Loucy (cell line): Measurements from ENCODE around the gene SLC22A15.

Source experiments
- H2AFZ ChIP-seq: fragments of 200-600 bp; sonication (generic); 2 replicates; pipeline ENCODE4 v1.6.0; 2016; ENCODE audit warnings: antibody characterized with exemption, mild to moderate bottlenecking, low read length, moderate library complexity
- H3F3A ChIP-seq: fragments of 200-600 bp; 2 replicates; pipeline ENCODE4 v1.6.0; 2016; ENCODE audit warnings: antibody characterized with exemption, low read depth, mild to moderate bottlenecking
- H3K27me3 ChIP-seq: fragments of 200-600 bp; sonication (generic); 2 replicates; pipeline ENCODE4 v1.6.1; 2014; ENCODE audit warnings: low read length, mild to moderate bottlenecking; ENCODE audit not compliant: insufficient read depth, poor library complexity, severe bottlenecking
- H3K36me3 ChIP-seq: fragments of 200-600 bp; sonication (generic); 2 replicates; pipeline ENCODE4 v1.6.1; 2016; ENCODE audit warnings: low read length; ENCODE audit not compliant: insufficient read depth
- H3K4me1 ChIP-seq: fragments of 200-600 bp; sonication (generic); 2 replicates; pipeline ENCODE4 v1.5.1; 2014; ENCODE audit warnings: low read length, mild to moderate bottlenecking; ENCODE audit not compliant: insufficient read depth, poor library complexity, severe bottlenecking
- H3K4me2 ChIP-seq: fragments of 200-600 bp; sonication (generic); 2 replicates; pipeline ENCODE4 v1.6.0; 2014; ENCODE audit warnings: antibody characterized with exemption, low read length, low read depth, mild to moderate bottlenecking; ENCODE audit not compliant: poor library complexity, severe bottlenecking
- H3K4me3 ChIP-seq: fragments of 200-600 bp; sonication (generic); 2 replicates; pipeline ENCODE4 v1.5.1; 2014; ENCODE audit warnings: low read length, mild to moderate bottlenecking, mixed read lengths; ENCODE audit not compliant: poor library complexity, severe bottlenecking
- H3K79me2 ChIP-seq: fragments of 200-600 bp; sonication (generic); 2 replicates; pipeline ENCODE4 v1.6.1; 2014; ENCODE audit warnings: low read length; ENCODE audit not compliant: insufficient read depth
- H3K9ac ChIP-seq: fragments of 200-600 bp; sonication (generic); 2 replicates; pipeline ENCODE4 v1.6.0; 2014; ENCODE audit warnings: mild to moderate bottlenecking, low read depth, low read length, moderate library complexity; ENCODE audit not compliant: poor library complexity, severe bottlenecking
- H3K9me2 ChIP-seq: fragments of 200-600 bp; sonication (generic); replicated peaks from 2 replicates; pipeline ENCODE4 v1.6.1; 2016; ENCODE audit warnings: low read depth, low read length, mixed read lengths
- H3K9me3 ChIP-seq: fragments of 200-600 bp; sonication (generic); 2 replicates; pipeline ENCODE4 v1.6.1; 2014; ENCODE audit warnings: mild to moderate bottlenecking, antibody characterized with exemption, low read length, low read depth; ENCODE audit not compliant: insufficient read depth
- H4K20me1 ChIP-seq: fragments of 200-600 bp; sonication (generic); 2 replicates; pipeline ENCODE4 v1.6.0; 2014; ENCODE audit warnings: antibody characterized with exemption, low read length, mild to moderate bottlenecking; ENCODE audit not compliant: insufficient read depth, poor library complexity, severe bottlenecking
- EZH2phosphoT487 ChIP-seq: fragments of 200-600 bp; IDR thresholded peaks from 2 replicates; pipeline ENCODE4 v1.6.1; 2018; ENCODE audit warnings: antibody characterized with exemption, mild to moderate bottlenecking, moderate library complexity, borderline replicate concordance
- TF ChIP-seq, protein P1 (sequence below): fragments of 200-600 bp; sonication (generic); conservative IDR thresholded peaks from 2 replicates; pipeline ENCODE4 v1.5.1; 2014; ENCODE audit warnings: mild to moderate bottlenecking, antibody characterized with exemption, low read length

The SLC22A15 gene

GRCh38 chr1:115951560-115951959, 24.8 kb upstream of the SLC22A15 start:
- H4K20me1 ChIP-seq: no peaks in the 10 kb centered on the region
- H3K79me2 ChIP-seq: no peaks in the 10 kb centered on the region
- H3K9me3 ChIP-seq: no peaks in the 10 kb centered on the region
- no peak overlapping the region for H3K9ac ChIP-seq
- H3F3A ChIP-seq: no peaks in the 10 kb centered on the region
- TF ChIP-seq, protein P1, sequence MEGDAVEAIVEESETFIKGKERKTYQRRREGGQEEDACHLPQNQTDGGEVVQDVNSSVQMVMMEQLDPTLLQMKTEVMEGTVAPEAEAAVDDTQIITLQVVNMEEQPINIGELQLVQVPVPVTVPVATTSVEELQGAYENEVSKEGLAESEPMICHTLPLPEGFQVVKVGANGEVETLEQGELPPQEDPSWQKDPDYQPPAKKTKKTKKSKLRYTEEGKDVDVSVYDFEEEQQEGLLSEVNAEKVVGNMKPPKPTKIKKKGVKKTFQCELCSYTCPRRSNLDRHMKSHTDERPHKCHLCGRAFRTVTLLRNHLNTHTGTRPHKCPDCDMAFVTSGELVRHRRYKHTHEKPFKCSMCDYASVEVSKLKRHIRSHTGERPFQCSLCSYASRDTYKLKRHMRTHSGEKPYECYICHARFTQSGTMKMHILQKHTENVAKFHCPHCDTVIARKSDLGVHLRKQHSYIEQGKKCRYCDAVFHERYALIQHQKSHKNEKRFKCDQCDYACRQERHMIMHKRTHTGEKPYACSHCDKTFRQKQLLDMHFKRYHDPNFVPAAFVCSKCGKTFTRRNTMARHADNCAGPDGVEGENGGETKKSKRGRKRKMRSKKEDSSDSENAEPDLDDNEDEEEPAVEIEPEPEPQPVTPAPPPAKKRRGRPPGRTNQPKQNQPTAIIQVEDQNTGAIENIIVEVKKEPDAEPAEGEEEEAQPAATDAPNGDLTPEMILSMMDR: no peak
- TF ChIP-seq EZH2phosphoT487: no peak
- H3K9me2 ChIP-seq: no peaks in the 10 kb centered on the region
- H2AFZ ChIP-seq: peak overlapping the region; percentile 97
- H3K4me2 ChIP-seq: no peak overlapping the region
- H3K4me1 ChIP-seq: peaks cover 23% of the 10 kb centered on the region
- no peak overlapping the region for H3K4me3 ChIP-seq
- H3K27me3 ChIP-seq: no peaks in the 10 kb centered on the region
- no peaks in the 10 kb centered on the region for H3K36me3 ChIP-seq

- peak overlapping the region; percentile 53 for H3K4me2 ChIP-seq
- no peaks in the 10 kb centered on the region for H4K20me1 ChIP-seq
- H3K9me2 ChIP-seq: no peaks in the 10 kb centered on the region
- H3K36me3 ChIP-seq: no peaks in the 10 kb centered on the region
- no peak for TF ChIP-seq EZH2phosphoT487
- TF ChIP-seq, protein P1: no peak
- H3K27me3 ChIP-seq: no peaks in the 10 kb centered on the region
- peak overlapping the region; percentile 4; the same call in 1 of the 2 replicates for H2AFZ ChIP-seq
- no peak overlapping the region for H3K4me3 ChIP-seq
- no peaks in the 10 kb centered on the region for H3F3A ChIP-seq
- H3K79me2 ChIP-seq: no peaks in the 10 kb centered on the region
- H3K4me1 ChIP-seq: peaks cover 23% of the 10 kb centered on the region
- no peak overlapping the region for H3K9ac ChIP-seq
- H3K9me3 ChIP-seq: no peaks in the 10 kb centered on the region
Measured at GRCh38 chr1:115952547-115952946, 23.8 kb upstream of the SLC22A15 start.

DNA sequence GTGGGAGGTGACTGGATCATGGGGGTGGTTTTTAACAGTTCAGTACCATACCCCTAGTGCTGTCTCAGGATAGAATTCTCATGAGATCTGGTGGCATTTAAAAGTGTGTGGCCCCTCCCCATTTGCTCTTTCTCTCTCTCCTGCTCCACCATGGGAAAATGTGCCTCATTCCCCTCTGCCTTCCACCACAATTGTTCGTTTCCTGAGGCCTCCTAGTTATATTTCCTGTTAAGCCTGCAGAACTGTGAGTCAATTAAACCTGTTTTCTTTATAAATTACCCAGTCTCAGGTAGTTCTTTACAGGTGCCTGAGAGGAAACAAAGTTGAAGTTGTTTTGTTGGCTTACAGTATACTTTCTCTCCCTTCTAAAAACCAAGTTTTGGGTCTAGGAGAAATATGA, 23.1 kb upstream of the SLC22A15 start:
- Histone ChIP-seq H3F3A (no peaks in the 10 kb centered on the region), H3K4me1 (peaks cover 23% of the 10 kb centered on the region)
- no peak for TF ChIP-seq EZH2phosphoT487
- TF ChIP-seq, protein P1: no peak

More for the DNA sequence above, 23.1 kb upstream of the SLC22A15 start:
- Histone ChIP-seq H2AFZ (peak overlapping the region; percentile 4; the same call in 1 of the 2 replicates), H4K20me1 (no peaks in the 10 kb centered on the region), H3K36me3 (no peaks in the 10 kb centered on the region), H3K4me3 (no peak overlapping the region), H3K4me2 (peak overlapping the region; percentile 53), H3K9me3 (no peaks in the 10 kb centered on the region), H3K9me2 (no peaks in the 10 kb centered on the region), H3K27me3 (no peaks in the 10 kb centered on the region), H3K9ac (no peak overlapping the region), H3K79me2 (no peaks in the 10 kb centered on the region)
